Measurements from ENCODE around the gene GALNT13. TPM values are rescaled to one million over a fixed set of nuclear protein-coding genes. Genes with fewer than 3 reads are reported as not detected.

GALNT13 gene
- total RNA-seq, 1 experiment from 2014 or later, result not detected

DNA sequence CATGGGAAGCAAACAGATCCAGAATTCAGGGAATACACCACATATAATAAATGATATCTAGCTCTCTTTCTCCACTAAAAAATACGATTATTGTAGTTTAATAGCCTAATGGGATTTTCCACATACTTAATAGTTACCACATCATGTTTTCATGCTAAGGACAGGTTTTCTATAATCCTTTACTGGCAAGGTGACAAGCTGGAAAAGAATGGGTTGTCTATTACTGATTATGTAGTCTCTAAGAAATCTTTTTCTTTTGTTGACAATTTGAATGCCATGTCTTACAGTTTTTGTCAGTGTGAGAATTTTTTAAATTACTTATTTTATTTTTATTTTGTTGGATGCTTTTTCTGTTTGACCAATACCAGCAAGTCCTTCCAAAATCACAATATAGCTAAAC lies 177.8 kb downstream of the GALNT13 start:
- in situ Hi-C loops (cut with HindIII; ENCODE audit: low pct_unique_long_range_greater_than_20kb, low sequenced_read_pairs), result no loop called here
- DNase-seq (ENCODE audit: low read depth), result no peak

DNA sequence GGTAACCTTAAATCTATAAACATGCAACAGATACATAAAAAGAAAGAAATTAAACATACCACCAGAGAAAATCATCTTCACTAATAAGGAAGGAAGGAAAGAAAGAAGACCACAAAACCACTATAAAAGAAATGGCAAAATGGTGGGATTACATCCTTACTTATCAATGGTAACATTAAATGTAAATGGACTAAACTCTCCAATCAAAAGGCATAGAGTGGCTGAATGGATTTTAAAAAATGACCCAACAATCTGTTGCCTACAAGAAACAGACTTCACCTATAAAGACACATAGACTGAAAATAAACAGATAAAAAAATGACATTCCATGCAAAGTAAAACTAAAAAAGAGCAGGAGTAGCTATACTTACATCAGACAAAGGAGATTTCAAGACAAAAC lies 195.4 kb downstream of the GALNT13 start:
- in situ Hi-C loops (cut with HindIII; ENCODE audit: low pct_unique_long_range_greater_than_20kb, low sequenced_read_pairs), result no loop called here
- DNase-seq (ENCODE audit: low read depth), result no peak

DNA sequence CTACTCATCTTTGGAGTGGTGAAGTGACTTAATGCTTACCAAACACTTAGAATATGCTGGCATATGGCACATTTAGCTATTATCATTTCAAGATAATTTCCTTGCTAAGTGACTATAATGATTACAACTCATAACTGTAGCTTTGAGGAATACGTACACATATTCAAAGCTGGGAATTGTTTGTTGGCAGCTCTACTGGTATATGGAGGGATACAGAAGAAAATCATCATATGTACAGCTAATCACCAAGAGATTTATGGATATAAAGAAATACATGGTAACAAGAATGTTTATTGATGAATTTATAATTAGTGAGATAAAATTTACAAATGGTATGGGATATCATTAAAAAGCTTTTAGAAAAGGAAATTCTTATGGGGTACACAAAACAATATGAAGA lies 207.2 kb downstream of the GALNT13 start:
- DNase-seq (ENCODE audit: low read depth), result no peak
- in situ Hi-C loops (cut with HindIII; ENCODE audit: low pct_unique_long_range_greater_than_20kb, low sequenced_read_pairs), result no loop called here

DNA sequence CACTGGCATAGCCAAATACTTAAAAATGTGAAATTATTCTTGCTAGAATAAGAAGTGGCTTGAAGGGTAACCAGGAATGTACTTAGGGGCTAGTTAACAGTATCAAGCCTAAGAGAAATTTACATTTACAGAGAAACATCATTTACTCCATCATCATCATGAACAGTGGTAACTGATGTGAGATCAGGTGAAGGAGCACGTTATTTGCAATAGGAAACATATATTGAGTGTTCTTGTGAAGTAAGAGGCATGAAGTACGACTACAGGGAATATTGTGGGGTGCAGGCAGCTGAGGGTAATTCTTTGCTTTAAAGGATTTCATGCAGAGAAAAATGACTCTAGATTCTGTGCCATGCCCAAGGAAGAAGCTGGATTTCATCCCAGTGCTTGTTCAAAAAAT lies 220.8 kb downstream of the GALNT13 start:
- in situ Hi-C loops (cut with HindIII; ENCODE audit: low pct_unique_long_range_greater_than_20kb, low sequenced_read_pairs), result no loop called here
- DNase-seq (ENCODE audit: low read depth), result no peak

DNA sequence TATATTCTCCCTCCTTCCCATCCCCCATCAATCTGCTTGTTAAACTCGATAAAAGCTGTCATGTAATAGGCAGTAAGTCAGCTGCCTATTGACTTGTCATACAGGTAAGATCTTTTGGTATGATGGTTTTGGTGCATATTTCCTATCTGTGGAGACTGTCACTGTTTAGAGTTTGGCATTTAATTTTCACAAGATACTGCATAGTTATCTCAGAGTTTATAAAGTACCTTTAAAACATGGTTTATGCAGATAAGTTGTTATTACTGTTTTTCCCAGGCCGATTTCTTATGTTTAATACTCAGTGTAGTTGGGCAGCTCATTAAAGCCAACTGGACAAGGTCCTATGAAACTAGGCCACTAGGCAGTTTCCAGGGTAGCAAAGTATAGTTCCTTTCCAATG lies 222.1 kb downstream of the GALNT13 start:
- in situ Hi-C loops (cut with HindIII; ENCODE audit: low pct_unique_long_range_greater_than_20kb, low sequenced_read_pairs), result no loop called here
- DNase-seq (ENCODE audit: low read depth), result no peak

DNA sequence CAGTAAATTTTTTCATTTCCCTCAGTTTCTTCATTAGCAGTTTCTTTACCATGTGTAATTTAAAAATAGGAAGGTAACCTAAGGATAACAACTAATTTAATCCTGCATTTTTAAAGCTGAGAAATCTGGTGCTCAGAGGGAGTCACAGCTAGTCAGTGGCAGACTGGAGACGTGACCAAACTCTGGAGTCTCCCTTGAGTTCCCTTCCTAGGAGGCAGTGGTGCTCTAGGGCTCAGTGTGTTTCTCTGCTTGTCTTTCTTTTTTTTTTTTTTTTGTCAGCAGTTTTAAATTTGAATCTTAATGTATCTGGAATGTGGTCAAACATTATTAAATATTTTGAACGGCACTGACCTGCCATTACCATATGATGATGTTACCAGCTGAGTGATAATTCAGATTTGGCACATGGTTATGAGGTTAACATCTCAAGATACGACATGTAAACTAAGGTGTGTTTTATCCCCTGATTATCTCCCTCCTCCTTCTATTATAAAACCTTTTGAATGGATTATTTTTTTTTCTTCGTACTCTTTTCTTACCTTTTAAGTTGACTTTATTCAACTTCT lies 226.2 kb downstream of the GALNT13 start:
- no peak for DNase-seq (ENCODE audit: low read depth)
- in situ Hi-C loops (cut with HindIII; ENCODE audit: low pct_unique_long_range_greater_than_20kb, low sequenced_read_pairs), result no loop called here

DNA sequence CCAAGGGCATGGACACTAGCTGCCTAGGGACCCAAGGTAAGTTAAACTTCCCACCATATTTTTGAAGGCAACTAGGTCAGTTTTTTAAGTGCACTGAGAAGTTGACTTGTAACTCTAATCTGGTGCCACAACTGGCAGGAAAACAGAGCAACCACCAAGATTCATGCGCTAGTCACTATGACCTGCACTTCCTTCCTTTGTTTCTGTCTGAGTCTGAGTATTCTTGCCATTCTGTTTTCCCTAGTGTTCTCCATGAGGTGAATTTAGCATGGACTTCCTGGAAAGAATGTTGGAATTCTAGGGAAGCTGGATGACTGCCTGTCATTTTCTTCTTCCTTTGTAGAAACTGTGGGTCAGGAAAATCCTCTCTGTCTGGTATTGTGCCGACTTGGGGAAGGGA lies 249.0 kb downstream of the GALNT13 start:
- in situ Hi-C loops (cut with HindIII; ENCODE audit: low pct_unique_long_range_greater_than_20kb, low sequenced_read_pairs), result no loop called here
- DNase-seq (ENCODE audit: low read depth), result no peak

DNA sequence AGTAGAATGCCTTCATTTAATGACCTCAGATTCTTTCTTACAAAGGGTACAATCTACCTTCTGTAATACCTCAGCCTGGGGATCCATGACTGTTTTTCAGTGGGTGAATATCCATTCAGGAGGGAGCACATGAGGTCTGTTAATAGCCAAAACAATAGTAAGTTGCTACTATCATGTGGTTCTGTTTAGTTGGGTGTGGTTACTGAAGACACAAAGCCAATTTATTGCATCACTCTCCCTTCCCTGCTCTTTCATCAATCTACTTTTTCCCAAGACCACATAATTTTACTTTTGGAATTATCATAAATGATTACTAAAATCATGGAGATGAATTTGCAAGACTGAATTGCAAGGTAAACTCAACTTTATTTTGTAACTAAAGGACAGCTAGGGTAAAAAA lies 254.2 kb downstream of the GALNT13 start:
- no peak for DNase-seq (ENCODE audit: low read depth)
- in situ Hi-C loops (cut with HindIII; ENCODE audit: low pct_unique_long_range_greater_than_20kb, low sequenced_read_pairs), result no loop called here

DNA sequence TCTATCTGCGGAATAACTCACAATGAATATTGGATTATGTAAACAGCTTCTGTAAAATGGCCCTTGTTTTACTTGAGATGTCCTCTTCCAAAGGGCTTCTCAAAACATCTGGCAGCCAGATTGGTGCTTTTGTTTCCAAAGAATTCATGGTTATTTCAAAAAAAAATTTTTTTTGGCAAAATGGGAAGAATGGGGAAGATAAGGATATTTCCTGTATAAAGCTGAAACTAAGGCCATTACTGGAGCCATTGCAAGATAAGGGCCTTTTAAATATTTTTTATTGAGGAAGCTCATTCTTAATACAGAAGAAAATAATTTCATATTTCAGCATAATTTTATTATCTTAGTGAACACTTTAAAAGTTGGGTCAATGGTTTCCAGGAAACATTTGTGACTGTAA lies 259.1 kb downstream of the GALNT13 start:
- in situ Hi-C loops (cut with HindIII; ENCODE audit: low pct_unique_long_range_greater_than_20kb, low sequenced_read_pairs), result no loop called here
- DNase-seq (ENCODE audit: low read depth), result no peak

DNA sequence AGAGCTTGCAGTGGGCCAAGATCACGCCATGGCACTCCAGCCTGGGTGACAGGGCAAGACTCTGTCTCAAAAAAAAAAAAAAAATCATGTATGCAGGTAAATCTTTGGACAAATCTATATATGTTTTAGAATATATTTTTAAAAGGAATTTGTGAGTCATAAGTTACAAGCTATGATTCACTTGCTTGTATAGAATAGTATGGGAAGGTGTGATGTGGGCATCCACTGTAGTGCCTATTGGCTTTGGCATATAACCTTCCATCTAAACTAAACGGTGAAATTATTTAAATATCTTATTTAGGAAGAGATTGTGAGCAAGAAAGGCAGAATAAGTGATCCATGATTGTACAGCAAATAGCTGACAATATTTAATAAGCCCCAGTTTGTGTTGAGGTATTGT lies 261.1 kb downstream of the GALNT13 start:
- in situ Hi-C loops (cut with HindIII; ENCODE audit: low pct_unique_long_range_greater_than_20kb, low sequenced_read_pairs), result no loop called here
- DNase-seq (ENCODE audit: low read depth), result no peak

DNA sequence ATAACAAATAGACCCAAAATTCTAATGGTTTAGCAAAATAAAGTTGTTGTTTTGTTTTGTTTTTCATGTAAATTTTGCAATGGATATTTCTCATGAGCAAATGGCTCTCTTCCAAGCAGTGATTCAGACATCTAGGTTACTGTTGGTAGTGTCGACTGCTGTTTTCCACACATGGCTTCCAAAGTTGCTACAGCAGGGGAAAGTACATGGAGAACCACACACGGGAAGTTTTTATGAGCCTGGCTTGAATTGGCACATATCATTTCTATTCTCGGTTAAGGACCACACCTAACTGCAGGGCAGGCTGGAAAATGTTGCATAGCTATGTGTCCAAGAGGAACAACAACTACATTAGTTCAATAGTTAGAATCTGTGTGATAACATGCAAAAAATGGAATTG lies 262.1 kb downstream of the GALNT13 start:
- DNase-seq (ENCODE audit: low read depth), result no peak
- in situ Hi-C loops (cut with HindIII; ENCODE audit: low pct_unique_long_range_greater_than_20kb, low sequenced_read_pairs), result no loop called here

DNA sequence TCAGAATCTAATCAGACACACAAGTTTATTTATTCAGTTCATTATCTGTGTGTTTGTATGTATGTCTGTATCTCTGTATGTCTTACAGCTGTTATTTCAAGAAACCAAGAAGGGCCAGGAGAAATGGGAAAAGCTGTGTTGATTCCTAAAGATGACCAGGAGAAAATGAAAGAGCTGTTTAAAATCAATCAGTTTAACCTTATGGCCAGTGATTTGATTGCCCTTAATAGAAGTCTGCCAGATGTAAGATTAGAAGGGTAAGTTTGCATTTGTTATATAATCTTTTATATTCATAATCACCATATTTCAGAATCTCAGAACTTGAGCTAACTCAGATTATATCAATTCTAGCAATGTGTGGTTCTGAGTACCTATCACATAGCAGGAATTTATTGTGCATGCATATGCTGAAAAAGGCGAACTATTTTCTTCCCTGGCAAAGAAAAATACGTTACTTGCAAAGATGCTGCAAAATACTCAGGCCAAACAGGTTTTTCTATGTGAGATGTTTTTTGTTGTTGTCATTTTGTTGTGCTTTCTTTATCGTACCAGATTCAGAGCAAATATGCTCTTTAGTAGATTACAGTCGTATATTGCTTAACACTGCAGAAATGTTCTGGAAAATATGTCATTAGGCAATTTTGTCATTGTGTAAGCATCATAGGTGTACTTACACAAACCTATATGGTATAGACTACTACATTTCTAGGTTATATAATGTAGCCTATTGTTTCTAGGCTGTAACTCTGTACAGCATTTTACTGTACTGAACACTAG lies 268.7 kb downstream of the GALNT13 start:
- no peak for DNase-seq (ENCODE audit: low read depth)

DNA sequence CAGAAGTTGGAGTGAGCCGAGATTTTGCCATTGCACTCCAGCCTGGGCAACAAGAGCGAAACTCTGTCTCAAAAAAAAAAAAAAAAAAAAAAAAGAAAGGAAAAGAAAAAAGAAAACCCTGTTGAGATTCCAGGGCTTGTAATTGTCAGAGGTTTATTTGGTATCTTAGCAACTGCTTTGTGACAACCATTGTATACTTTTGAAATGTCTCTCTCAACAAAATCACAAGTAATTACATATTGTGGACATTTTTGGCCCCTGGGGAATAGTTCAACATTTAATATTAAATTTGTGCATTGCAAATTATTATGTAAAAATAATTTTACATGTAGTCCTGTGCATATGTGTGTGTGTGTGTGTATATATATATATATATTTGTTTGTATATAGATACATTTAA lies 270.8 kb downstream of the GALNT13 start:
- DNase-seq (ENCODE audit: low read depth), result no peak
- in situ Hi-C loops (cut with HindIII; ENCODE audit: low pct_unique_long_range_greater_than_20kb, low sequenced_read_pairs), result no loop called here

More for the DNA sequence above, 268.7 kb downstream of the GALNT13 start:
- in situ Hi-C loops (cut with HindIII; ENCODE audit: low pct_unique_long_range_greater_than_20kb, low sequenced_read_pairs), result no loop called here

DNA sequence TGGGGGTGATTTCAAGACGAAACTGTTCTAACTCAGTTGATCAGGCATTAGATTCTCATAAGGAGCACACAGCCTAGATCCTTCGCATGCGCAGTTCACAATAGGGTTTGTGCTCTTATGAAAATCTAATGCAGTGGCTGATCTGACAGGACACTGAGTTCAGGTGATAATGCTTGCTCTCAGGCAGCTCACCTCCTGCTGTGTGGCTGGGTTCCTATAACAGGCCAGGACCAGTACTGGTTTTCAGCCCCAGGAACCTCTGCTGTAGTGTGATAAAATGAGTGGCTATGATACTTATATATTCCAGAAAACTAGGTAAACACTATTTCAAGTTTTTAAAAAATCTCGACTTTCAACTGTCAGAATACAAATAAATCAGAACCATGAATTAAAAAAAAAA lies 271.4 kb downstream of the GALNT13 start:
- DNase-seq (ENCODE audit: low read depth), result no peak
- in situ Hi-C loops (cut with HindIII; ENCODE audit: low pct_unique_long_range_greater_than_20kb, low sequenced_read_pairs), result no loop called here

DNA sequence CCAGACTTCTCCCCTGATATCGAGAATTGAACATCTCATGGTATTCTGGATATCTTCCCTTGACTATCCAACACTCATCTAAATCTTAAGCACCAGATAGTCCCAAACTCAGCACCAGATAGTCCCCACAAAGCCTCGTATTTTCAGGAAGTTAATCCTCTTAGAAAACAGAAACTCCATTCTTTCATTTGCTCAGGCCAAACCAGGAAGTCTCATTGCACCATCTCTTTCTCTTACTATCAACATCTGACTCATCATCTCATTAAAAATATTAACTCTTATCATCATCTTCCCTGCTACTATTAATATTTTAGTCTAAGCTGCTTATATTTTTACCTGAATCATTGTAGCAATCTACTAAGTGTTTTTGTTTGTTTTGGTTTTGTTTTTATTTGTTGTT lies 286.4 kb downstream of the GALNT13 start:
- DNase-seq (ENCODE audit: low read depth), result no peak

DNA sequence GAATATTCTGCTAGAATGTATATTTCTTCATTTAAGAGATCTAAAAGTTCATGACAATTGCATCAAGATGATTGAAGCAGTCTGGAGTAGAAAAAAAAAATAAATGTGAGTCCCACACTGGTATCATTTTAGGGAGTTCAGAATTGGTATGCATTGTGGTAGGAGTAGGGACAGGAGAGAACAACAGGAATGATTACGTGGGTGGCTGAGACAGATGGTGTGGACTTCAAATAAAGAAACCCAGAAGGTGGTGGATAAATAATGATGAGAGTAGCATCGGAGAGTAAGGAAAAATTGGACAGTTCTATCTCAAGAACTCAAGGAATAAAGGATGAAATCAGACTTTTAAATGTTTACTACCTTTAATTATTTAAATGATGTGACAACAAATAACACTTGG lies 289.6 kb downstream of the GALNT13 start:
- in situ Hi-C loops (cut with HindIII; ENCODE audit: low pct_unique_long_range_greater_than_20kb, low sequenced_read_pairs), result no loop called here
- DNase-seq (ENCODE audit: low read depth), result no peak

More for the DNA sequence above, 286.4 kb downstream of the GALNT13 start:
- in situ Hi-C loops (cut with HindIII; ENCODE audit: low pct_unique_long_range_greater_than_20kb, low sequenced_read_pairs), result no loop called here

DNA sequence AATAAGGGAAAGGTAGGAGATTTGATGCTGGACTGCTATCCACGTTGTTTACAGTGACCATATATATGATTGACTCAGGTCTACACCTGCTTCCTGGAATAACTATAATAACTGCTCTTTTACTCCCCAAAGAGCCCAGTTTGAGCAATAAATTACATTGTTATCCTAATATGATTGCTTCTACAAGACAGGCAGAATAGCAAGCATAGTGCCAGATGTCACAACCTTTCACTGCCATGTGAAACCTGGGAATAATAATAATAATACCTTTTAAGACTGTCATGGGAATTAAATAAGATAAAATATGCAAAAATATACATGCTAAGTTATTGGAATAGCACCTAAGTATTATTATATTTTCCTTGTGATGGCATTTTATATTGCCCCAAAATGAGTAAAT lies 298.7 kb downstream of the GALNT13 start:
- no peak for DNase-seq (ENCODE audit: low read depth)
- in situ Hi-C loops (cut with HindIII; ENCODE audit: low pct_unique_long_range_greater_than_20kb, low sequenced_read_pairs), result no loop called here

DNA sequence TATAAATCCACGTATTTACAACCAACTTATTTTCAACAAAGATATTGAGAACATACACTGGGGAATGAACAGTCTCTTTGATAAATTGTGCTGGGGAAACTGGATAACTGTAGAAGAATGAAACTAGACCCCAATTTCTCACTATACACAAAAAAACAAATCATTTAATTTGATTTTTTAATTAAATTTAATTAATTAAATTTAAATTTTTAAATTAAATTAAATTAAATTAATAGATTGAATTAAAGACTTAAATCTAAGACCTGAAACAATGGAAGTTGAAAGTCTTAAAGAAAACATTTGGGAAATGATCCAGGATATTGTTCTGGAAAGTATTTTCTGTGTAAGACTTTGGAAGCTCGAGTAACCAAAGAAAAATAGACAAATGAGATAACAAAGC lies 301.4 kb downstream of the GALNT13 start:
- no peak for DNase-seq (ENCODE audit: low read depth)
- in situ Hi-C loops (cut with HindIII; ENCODE audit: low pct_unique_long_range_greater_than_20kb, low sequenced_read_pairs), result no loop called here

DNA sequence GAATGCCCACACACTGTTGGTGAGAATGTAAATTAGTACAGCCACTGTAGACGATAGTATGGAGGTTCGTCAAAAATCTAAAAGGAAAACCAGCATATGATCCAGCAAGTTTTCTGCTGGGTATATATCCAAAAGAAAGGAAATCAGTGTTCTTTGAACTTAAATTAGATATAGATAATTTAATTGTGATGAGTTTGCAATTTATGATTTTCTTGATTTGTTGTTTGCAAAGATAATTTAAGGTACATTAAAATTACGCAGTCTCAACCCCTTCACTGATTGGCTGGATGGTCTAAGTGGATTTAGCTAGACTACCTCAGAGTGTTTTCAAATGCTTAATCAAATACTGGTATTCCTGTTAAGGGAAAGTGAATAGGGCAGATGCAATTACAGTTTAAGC lies 302.2 kb downstream of the GALNT13 start:
- in situ Hi-C loops (cut with HindIII; ENCODE audit: low pct_unique_long_range_greater_than_20kb, low sequenced_read_pairs), result no loop called here
- no peak for DNase-seq (ENCODE audit: low read depth)

DNA sequence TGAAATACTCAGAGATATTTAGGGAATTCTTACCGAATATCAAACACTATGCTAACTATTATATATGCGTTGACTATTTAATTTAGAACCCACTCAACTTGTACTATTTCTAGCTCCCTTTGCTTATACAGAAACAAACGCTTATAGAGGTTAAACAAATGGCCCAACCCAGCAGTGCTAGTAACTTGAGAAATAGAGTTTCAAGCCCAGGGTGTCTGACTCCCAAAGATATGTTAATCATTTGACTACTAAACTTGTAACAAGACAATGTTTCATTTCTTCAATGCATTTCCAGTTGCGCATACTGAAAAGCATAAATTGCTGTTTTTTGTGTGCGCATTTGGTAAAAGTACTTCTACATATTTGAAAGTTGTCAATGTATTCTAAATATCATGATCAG lies 310.3 kb downstream of the GALNT13 start:
- in situ Hi-C loops (cut with HindIII; ENCODE audit: low pct_unique_long_range_greater_than_20kb, low sequenced_read_pairs), result no loop called here
- no peak for DNase-seq (ENCODE audit: low read depth)

Data from Caki2 (cell line).